AG09319 (cell line): ENCODE results near the gene ATG5.

ENCODE experiments used
- DNase-seq: peaks from one replicate; pipeline ENCODE4 v3.0.0-alpha.2; 2010; ENCODE audit warnings: low read depth; ENCODE audit errors: extremely low read depth
- TF ChIP-seq, protein P1 (sequence below): IDR thresholded peaks from 2 replicates; pipeline ENCODE4 v1.5.1; 2011; ENCODE audit warnings: low read depth, mild to moderate bottlenecking, inconsistent platforms, low read length, moderate library complexity

The ATG5 gene

DNA sequence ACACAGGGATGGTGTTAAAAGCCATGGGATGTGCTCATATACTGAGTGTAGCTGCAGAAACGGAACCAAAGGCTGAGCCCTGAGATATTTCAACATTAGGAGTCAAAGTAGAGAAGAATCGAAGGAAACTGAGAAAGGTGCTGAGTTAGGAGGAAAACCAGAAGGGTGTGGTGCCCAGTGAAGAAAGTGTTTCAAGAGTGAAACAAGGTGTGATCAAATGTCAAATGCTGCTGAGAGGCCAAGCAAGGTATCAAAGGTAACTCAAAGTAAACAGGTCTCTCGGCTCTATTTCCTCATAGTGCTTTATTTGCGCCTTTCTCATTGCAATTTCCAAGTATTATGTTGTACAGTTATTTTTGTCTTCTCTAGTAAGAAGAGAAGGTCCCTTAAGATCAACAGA lies 145.4 kb downstream of the ATG5 start:
- DNase-seq = no peak
- TF ChIP-seq, protein P1, sequence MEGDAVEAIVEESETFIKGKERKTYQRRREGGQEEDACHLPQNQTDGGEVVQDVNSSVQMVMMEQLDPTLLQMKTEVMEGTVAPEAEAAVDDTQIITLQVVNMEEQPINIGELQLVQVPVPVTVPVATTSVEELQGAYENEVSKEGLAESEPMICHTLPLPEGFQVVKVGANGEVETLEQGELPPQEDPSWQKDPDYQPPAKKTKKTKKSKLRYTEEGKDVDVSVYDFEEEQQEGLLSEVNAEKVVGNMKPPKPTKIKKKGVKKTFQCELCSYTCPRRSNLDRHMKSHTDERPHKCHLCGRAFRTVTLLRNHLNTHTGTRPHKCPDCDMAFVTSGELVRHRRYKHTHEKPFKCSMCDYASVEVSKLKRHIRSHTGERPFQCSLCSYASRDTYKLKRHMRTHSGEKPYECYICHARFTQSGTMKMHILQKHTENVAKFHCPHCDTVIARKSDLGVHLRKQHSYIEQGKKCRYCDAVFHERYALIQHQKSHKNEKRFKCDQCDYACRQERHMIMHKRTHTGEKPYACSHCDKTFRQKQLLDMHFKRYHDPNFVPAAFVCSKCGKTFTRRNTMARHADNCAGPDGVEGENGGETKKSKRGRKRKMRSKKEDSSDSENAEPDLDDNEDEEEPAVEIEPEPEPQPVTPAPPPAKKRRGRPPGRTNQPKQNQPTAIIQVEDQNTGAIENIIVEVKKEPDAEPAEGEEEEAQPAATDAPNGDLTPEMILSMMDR = no peak

DNA sequence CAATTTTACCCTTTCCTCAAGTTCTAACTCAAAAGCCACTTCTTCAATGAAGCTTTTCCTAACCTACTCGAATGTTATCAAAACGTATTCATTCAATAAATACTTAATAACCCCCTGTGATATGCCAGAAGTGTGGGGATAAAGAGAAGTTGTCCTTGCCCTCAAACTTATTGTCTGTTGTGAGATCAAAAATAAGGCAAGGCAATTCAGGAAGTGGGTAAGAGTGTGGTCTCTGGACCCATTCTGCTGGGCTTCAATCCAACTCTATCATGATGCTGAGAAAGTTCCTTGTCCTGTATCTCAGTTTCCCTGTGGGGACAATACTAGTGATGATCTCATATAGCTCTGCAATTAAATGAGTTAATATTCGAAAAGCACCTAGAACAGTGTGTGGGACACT lies 146.7 kb downstream of the ATG5 start:
- TF ChIP-seq, protein P1 = no peak
- no peak for DNase-seq

DNA sequence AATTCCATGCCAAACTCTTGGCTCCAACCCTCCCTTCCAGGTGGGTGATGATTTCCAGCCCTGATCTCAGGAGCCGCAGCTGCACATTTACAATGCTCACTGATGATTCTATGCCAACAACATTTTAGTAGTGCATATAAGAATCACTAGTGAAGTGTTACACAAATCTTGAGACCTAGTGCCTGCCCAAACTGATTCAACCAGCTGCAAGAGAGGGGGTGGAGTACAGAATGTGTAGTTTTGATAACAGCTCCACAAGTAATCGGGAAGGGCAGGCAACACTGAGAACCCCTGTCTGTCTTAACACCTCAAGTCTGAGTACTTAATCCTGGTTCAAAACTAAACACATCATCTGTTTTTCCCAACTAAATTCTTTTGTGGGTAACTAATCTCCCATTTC lies 147.8 kb downstream of the ATG5 start:
- no peak for DNase-seq
- TF ChIP-seq, protein P1 = no peak

DNA sequence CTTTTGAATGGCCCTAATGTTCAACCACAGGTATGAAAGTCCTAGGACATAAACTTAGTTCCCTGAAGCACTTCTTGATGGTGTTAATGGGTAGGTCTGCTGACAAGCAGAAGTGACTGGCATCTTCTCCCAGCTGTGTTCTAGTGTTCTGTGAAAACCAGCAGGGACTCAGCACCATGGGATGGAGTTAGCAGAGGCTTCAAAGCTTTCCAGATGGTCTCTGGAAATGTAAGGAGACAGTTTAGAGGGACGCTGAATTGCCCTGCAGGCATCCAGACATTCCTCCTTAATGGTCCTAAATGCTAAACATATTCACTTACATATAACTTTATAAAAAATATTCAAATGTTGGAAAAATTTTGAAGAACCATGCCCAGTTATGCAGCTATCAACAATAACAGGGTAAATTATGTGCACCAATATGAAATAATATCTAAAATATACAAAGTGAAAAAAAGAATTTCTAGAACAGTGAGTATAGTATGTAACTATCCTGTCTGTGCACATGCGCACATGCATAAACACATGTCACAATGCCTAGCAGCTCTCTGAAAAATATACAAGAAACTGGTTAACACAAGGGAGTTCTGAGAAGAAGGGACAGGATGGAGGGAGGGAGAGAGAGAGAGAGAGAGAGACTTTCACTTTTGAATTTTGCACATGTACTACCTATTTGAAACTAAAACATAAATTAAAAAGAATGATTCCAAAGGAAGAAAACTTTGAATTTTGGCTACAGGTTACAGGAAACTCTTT lies 152.3 kb downstream of the ATG5 start:
- no peak for DNase-seq

DNA sequence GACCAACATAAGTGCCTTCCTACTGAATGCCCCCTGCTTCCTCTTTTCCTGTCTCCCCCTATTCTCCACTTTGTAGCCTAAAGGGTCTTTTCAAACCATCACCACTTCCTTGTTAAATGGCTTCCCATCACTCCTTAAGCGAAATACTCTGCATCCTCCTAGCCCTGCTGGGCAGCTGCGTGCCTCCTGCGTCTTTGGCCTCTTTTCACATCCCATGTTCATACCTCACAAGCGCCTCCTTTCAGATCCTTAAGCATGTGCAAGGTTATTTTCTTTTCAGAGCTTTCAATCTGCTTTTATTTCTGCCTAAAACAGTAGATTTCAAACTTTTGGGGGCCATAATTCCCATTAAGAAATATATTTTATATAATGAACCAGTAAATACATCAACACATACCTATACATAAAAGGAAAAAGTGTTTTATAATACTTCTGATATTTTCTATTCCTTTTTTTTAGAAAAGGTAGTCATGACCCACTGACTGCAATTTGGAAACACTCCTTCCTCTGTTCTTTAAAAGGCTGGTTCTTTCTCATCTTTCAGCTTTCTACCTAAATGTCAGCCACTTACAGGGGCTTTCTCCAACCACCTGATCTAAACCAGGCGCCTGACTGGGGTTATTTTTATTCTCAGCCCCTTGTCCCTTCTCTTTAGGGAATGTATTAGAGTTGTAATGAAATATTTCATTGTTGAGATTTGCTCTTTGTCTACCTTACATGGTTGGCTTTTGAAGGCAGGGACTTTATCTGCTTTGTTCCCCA lies 155.3 kb downstream of the ATG5 start:
- DNase-seq = no peak
- TF ChIP-seq, protein P1 = no peak

More for the DNA sequence above, 152.3 kb downstream of the ATG5 start:
- TF ChIP-seq, protein P1 = no peak

DNA sequence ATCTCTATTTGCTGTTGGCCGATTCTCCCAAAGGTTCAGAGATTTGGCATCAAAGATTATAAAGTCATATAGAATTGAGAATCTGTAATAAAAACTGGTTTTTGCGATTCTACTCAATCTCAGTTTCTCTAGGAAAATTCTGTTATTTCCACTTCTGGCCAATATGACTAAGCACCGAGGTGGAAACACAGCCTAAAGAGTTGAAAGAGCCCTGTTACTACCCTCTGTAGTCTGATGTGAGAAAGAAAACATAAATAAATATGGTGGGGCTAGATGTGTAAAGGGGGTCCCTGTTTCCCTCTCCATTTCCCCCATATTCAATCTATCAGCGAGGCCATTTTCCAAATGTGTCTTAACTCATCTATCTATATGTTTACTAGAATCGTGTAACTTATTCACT lies 156.0 kb downstream of the ATG5 start:
- TF ChIP-seq, protein P1 = no peak
- no peak for DNase-seq

DNA sequence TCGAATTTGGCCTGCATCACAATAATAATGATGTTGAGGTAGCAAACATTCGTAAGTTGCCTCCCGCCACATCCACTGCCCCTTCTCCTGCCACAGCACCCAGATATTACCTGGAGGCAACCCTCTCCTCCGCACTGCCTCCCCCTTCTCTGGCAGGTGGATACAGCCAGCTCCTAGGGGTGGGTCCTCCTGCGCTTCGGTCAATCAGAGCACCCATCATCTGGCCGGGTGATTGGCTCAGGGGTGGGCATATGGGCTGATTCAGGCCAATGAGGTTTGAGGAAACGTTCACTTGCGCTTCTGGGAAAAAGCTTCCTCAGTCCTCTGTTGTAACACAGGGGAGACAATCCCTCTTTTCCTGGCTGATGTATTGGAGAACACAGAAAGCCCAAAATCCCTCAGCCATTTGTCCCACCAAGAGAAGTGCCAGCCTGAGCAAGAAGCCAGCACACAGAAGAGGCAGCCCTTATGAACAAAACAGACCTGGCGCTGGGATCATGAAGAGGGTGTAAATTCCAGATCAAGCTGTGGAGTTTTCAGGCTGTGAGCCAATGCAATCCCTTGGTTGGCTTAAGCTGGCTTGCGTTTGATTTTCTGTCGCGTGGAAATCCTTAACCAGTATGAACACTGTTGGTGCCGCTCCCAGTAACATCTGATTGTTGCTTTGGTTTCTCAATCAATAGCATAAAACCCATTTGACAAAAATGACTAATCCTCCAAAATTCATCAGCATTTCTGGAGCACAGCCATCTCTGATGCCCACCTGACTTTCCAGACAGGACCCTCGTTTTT lies 157.3 kb downstream of the ATG5 start:
- DNase-seq = no peak

More for the DNA sequence above, 157.3 kb downstream of the ATG5 start:
- TF ChIP-seq, protein P1 = no peak
